ENCODE measurements around the gene GALNTL6. TPM values are rescaled to one million over a fixed set of nuclear protein-coding genes. Genes with fewer than 3 reads are reported as not detected.

Gene GALNTL6
- total and polyA plus RNA-seq, 2 donors (not counting 1 experiment from before 2014, with no cell fraction given): 0.99 to 1.1 TPM

- Histone ChIP-seq H3K79me2 (ENCODE audit: control insufficient read depth, insufficient read depth, low read length) (no peaks in the 10 kb centered on the region), H3K27ac (ENCODE audit: low read length in 2 of 2) (no peak overlapping the region), H4K20me1 (ENCODE audit: control insufficient read depth, insufficient read depth, low read length, poor library complexity, severe bottlenecking) (no peaks in the 10 kb centered on the region), H3K9ac (ENCODE audit: low read length) (no peak overlapping the region), H3K4me2 (replicated peaks; ENCODE audit: low read depth, low read length, poor library complexity, severe bottlenecking) (no peak overlapping the region), H2AFZ (ENCODE audit: insufficient read depth, low read depth, low read length, poor library complexity, severe bottlenecking) (no peak overlapping the region), H3K4me3 (ENCODE audit: control extremely low read depth in 1 of 5, extremely low read depth in 1 of 5, insufficient read depth in 1 of 5, low read depth in 2 of 5, low read length in 4 of 5) (no peak overlapping the region), H3K27me3 (replicated peaks in 1 of 4; ENCODE audit: control extremely low read depth in 1 of 4, control insufficient read depth in 3 of 4, insufficient read depth in 4 of 4, low read length in 3 of 4) (no peaks in the 10 kb centered on the region), H3K9me3 (ENCODE audit: control extremely low read depth in 1 of 3, control insufficient read depth in 2 of 3, insufficient read depth in 1 of 3, low read length in 2 of 3) (no peaks in the 10 kb centered on the region), H3K4me1 (ENCODE audit: control insufficient read depth in 2 of 2, insufficient read depth in 2 of 2, low read length in 2 of 2) (no peaks in the 10 kb centered on the region), H3K36me3 (replicated peaks in 1 of 2; ENCODE audit: control extremely low read depth in 1 of 2, control insufficient read depth in 1 of 2, extremely low read depth in 1 of 2, insufficient read depth in 2 of 2, low read length in 1 of 2) (no peaks in the 10 kb centered on the region)
- ChIA-PET POLR2A (no interaction called here), CTCF (no interaction called here)
- DNase-seq: no peak
- ATAC-seq (ENCODE audit: low read depth): no peak
- WGBS (ENCODE audit: insufficient coverage): no CpG with 5 or more reads among the region's 4 CpGs
- intact Hi-C loops (cut with micrococcal nuclease): no loop called here
- H3K4me1 Mint-ChIP-seq: no peaks in the 10 kb centered on the region
- no peak overlapping the region for H3K4me3 Mint-ChIP-seq
- TF ChIP-seq CTCF (IDR thresholded peaks at IDR 0.05) (no peak), EZH2 (IDR thresholded peaks at IDR 0.05; ENCODE audit: borderline replicate concordance, insufficient read depth, low read depth, low read length, poor library complexity, severe bottlenecking) (no peak)
- no peaks in the 10 kb centered on the region for H3K9me3 Mint-ChIP-seq (ENCODE audit: insufficient read depth)
- H3K27ac Mint-ChIP-seq: no peak overlapping the region
- no peaks in the 10 kb centered on the region for H3K27me3 Mint-ChIP-seq
Measured at GRCh38 chr4:172808196-172808595, 995.0 kb downstream of the GALNTL6 start.

- ATAC-seq (ENCODE audit: low read depth) (no peak), DNase-seq (no peak)
- Histone ChIP-seq H4K20me1 (ENCODE audit: control insufficient read depth, insufficient read depth, low read length, poor library complexity, severe bottlenecking) (no peaks in the 10 kb centered on the region), H3K27me3 (replicated peaks in 1 of 4; ENCODE audit: control extremely low read depth in 1 of 4, control insufficient read depth in 3 of 4, insufficient read depth in 4 of 4, low read length in 3 of 4) (no peaks in the 10 kb centered on the region), H3K79me2 (ENCODE audit: control insufficient read depth, insufficient read depth, low read length) (no peaks in the 10 kb centered on the region), H3K4me1 (ENCODE audit: control insufficient read depth in 2 of 2, insufficient read depth in 2 of 2, low read length in 2 of 2) (no peaks in the 10 kb centered on the region), H2AFZ (ENCODE audit: insufficient read depth, low read depth, low read length, poor library complexity, severe bottlenecking) (no peak overlapping the region), H3K36me3 (replicated peaks in 1 of 2; ENCODE audit: control extremely low read depth in 1 of 2, control insufficient read depth in 1 of 2, extremely low read depth in 1 of 2, insufficient read depth in 2 of 2, low read length in 1 of 2) (no peaks in the 10 kb centered on the region), H3K9me3 (ENCODE audit: control extremely low read depth in 1 of 3, control insufficient read depth in 2 of 3, insufficient read depth in 1 of 3, low read length in 2 of 3) (no peaks in the 10 kb centered on the region), H3K4me2 (replicated peaks; ENCODE audit: low read depth, low read length, poor library complexity, severe bottlenecking) (no peak overlapping the region), H3K4me3 (ENCODE audit: control extremely low read depth in 1 of 5, extremely low read depth in 1 of 5, insufficient read depth in 1 of 5, low read depth in 2 of 5, low read length in 4 of 5) (no peak overlapping the region), H3K27ac (ENCODE audit: low read length in 2 of 2) (no peak overlapping the region), H3K9ac (ENCODE audit: low read length) (no peak overlapping the region)
- H3K27me3 Mint-ChIP-seq: no peaks in the 10 kb centered on the region
- no peak for TF ChIP-seq CTCF (IDR thresholded peaks at IDR 0.05)
- no peak for TF ChIP-seq EZH2 (IDR thresholded peaks at IDR 0.05; ENCODE audit: borderline replicate concordance, insufficient read depth, low read depth, low read length, poor library complexity, severe bottlenecking)
- POLR2A ChIA-PET: no interaction called here
- H3K4me3 Mint-ChIP-seq: no peak overlapping the region
- H3K9me3 Mint-ChIP-seq (ENCODE audit: insufficient read depth): no peaks in the 10 kb centered on the region
- intact Hi-C loops (cut with micrococcal nuclease): no loop called here
- H3K27ac Mint-ChIP-seq: no peak overlapping the region
- 71% methylated on average over 6 of the region's 7 CpGs for WGBS (ENCODE audit: insufficient coverage)
- CTCF ChIA-PET: no interaction called here
- no peaks in the 10 kb centered on the region for H3K4me1 Mint-ChIP-seq
Measured at GRCh38 chr4:172809319-172809718, 996.1 kb downstream of the GALNTL6 start.
